GM12878 (cell line): ENCODE results near the gene TMC4. TPM values are rescaled to one million over a fixed set of nuclear protein-coding genes. Genes with fewer than 3 reads are reported as not detected.

Experiments
- BMI1 ChIP-seq: fragments of 450-650 bp; IDR thresholded peaks from 2 replicates; pipeline ENCODE4 v1.6.1; 2016; ENCODE audit warnings: mild to moderate bottlenecking, moderate library complexity, borderline replicate concordance
- CHD1 ChIP-seq: IDR thresholded peaks from 2 replicates; pipeline ENCODE4 v1.6.1; 2012; ENCODE audit warnings: low read depth, low read length, improper control_type of control experiment
- CHD4 ChIP-seq: fragments of 200-600 bp; sonication (generic); IDR thresholded peaks from 2 replicates; pipeline ENCODE4 v1.6.1; 2016; ENCODE audit warnings: mild to moderate bottlenecking
- E2F4 ChIP-seq: IDR thresholded peaks from 2 replicates; pipeline ENCODE4 v1.6.1; 2012; ENCODE audit warnings: low read depth, low read length, improper control_type of control experiment
- ELK1 ChIP-seq: IDR thresholded peaks from 2 replicates; pipeline ENCODE4 v1.6.1; 2012; ENCODE audit warnings: low read depth, low read length, improper control_type of control experiment
- IRF3 ChIP-seq: fragments of 450-650 bp; IDR thresholded peaks from 2 replicates; pipeline ENCODE4 v1.6.1; 2014; ENCODE audit warnings: mild to moderate bottlenecking
- IRF5 ChIP-seq: fragments of 450-650 bp; IDR thresholded peaks from 2 replicates; pipeline ENCODE4 v1.6.1; 2017; ENCODE audit warnings: borderline replicate concordance
- MAX ChIP-seq: IDR thresholded peaks from 2 replicates; pipeline ENCODE4 v1.6.1; 2012; ENCODE audit warnings: low read depth, low read length, improper control_type of control experiment
- MYB ChIP-seq: fragments of 150-350 bp; IDR thresholded peaks from 2 replicates; pipeline ENCODE4 v1.6.1; 2014; ENCODE audit warnings: mild to moderate bottlenecking, low read depth, low read length, borderline replicate concordance
- NFYA ChIP-seq: IDR thresholded peaks from 2 replicates; pipeline ENCODE4 v1.6.1; 2011; ENCODE audit warnings: low read depth, mild to moderate bottlenecking, low read length, improper control_type of control experiment, borderline replicate concordance
- NR2F1 ChIP-seq: fragments of 450-650 bp; conservative IDR thresholded peaks from 2 replicates; pipeline ENCODE4 v1.6.1; 2017; ENCODE audit warnings: mild to moderate bottlenecking
- POLR2AphosphoS5 ChIP-seq: IDR thresholded peaks from 2 replicates; pipeline ENCODE4 v1.6.1; 2011; ENCODE audit warnings: mild to moderate bottlenecking, low read length, inconsistent platforms
- POU2F2 ChIP-seq: IDR thresholded peaks from 3 replicates; pipeline ENCODE4 v1.6.1; 2011; ENCODE audit warnings: low read depth, mild to moderate bottlenecking, low read length, borderline replicate concordance
- RELA ChIP-seq: fragments of 450-650 bp; IDR thresholded peaks from 2 replicates; pipeline ENCODE4 v1.8.0; 2014; ENCODE audit warnings: borderline replicate concordance; ENCODE audit not compliant: partially characterized antibody
- SPI1 ChIP-seq: IDR thresholded peaks from 2 replicates; pipeline ENCODE4 v1.6.1; 2011; ENCODE audit warnings: low read depth, mild to moderate bottlenecking, low read length, moderate library complexity, borderline replicate concordance; ENCODE audit not compliant: insufficient read depth
- SUZ12 ChIP-seq: fragments of 200-600 bp; sonication (generic); IDR thresholded peaks from one replicate; pipeline ENCODE4 v1.6.1; 2018; ENCODE audit warnings: antibody characterized with exemption, mild to moderate bottlenecking; ENCODE audit not compliant: unreplicated experiment
- WRNIP1 ChIP-seq: IDR thresholded peaks from 2 replicates; pipeline ENCODE4 v1.6.1; 2011; ENCODE audit warnings: low read depth, low read length, improper control_type of control experiment, borderline replicate concordance
- YBX1 ChIP-seq: fragments of 450-650 bp; IDR thresholded peaks from 2 replicates; pipeline ENCODE4 v1.6.1; 2016; ENCODE audit warnings: antibody characterized with exemption
- ZBED1 ChIP-seq: IDR thresholded peaks from 2 replicates; pipeline ENCODE4 v1.6.1; 2016; ENCODE audit warnings: borderline replicate concordance
- ZBTB40 ChIP-seq: fragments of 450-650 bp; IDR thresholded peaks from 2 replicates; pipeline ENCODE4 v1.6.1; 2016; ENCODE audit warnings: mild to moderate bottlenecking, moderate library complexity, borderline replicate concordance
- ZNF207 ChIP-seq: fragments of 450-650 bp; IDR thresholded peaks from 2 replicates; pipeline ENCODE4 v1.6.1; 2014; ENCODE audit warnings: antibody characterized with exemption, mild to moderate bottlenecking, borderline replicate concordance
- ZNF274 ChIP-seq: IDR thresholded peaks from one replicate; pipeline ENCODE4 v1.8.0; 2011; ENCODE audit not compliant: insufficient read length, insufficient read depth
- ZSCAN29 ChIP-seq: fragments of 450-650 bp; IDR thresholded peaks from 2 replicates; pipeline ENCODE4 v1.6.1; 2017; ENCODE audit warnings: mild to moderate bottlenecking, moderate library complexity
- polyA plus RNA-seq, 11 experiments: library from polyadenylated mRNA; depleted of rRNA in 4 of 11; unstranded in 6 of 11; stranded (reverse) in 5 of 11; fragments of >200 nt; fragmentation: Nextera tagmentation in 4 of 11; fragmentation: Illumina TruSeq in 1 of 11; extraction: Ambion mirVana in 4 of 11; extraction: Trizol in 1 of 11; gene quantifications; 1 replicate in 1 of 11; 2 replicates in 10 of 11; pipeline versions ENCODE4 v1.2.1 to v1.2.3, GENCODE V29; 2011 to 2016; ENCODE audit warnings: inconsistent platforms in 2 of 11, missing spikeins in 2 of 11, low read depth in 1 of 11
- total RNA-seq, 4 experiments: library from RNA; depleted of rRNA in 3 of 4; stranded (reverse); fragments of >200 nt in 3 of 4; fragmentation: Illumina TruSeq in 1 of 4; extraction: Trizol in 1 of 4; gene quantifications; 2 replicates each; pipeline versions ENCODE4 v1.2.1 to v1.2.3, GENCODE V29; 2013 to 2021

The TMC4 gene
- total and polyA plus RNA-seq, 10 of the 15 experiments (the other 5 are each of a cell fraction or from before 2014, with no cell fraction given) = 0.33 to 0.83 (median 0.74) TPM; not detected in 7

GRCh38 chr19:54190503-54191010, 17.6 kb upstream of the TMC4 start (continued):
- TF ChIP-seq IRF3 (no peak), ZSCAN29 (no peak), WRNIP1 (no peak), YBX1 (no peak), ZNF207 (no peak; the same call in 1 of the 2 replicates), MYB (no peak), ZBED1 (no peak), ZNF274 (no peak), POU2F2 (no peak), SPI1 (no peak), ZBTB40 (no peak), CHD4 (no peak), RELA (no peak), MAX (no peak), IRF5 (no peak), E2F4 (no peak), NR2F1 (no peak), POLR2AphosphoS5 (no peak), NFYA (no peak), BMI1 (no peak), CHD1 (no peak), SUZ12 (no peak), ELK1 (no peak)
